GM23338 (cell line): ENCODE measurements around the gene ZNF418. TPM values are rescaled to one million over a fixed set of nuclear protein-coding genes. Genes with fewer than 3 reads are reported as not detected.

Experiments used
- ATAC-seq: fragments of 200-7000 bp; cut with Tn5 transposase; 3 replicates; pipeline ENCODE4 v1.9.1; 2020
- DNase-seq: peaks from one replicate; pipeline ENCODE4 v3.0.0-alpha.2; 2015; ENCODE audit warnings: low spot score
- H2AFZ ChIP-seq: fragments of 200-600 bp; sonication (generic); 2 replicates; pipeline ENCODE4 v1.8.0; 2016; ENCODE audit warnings: antibody characterized with exemption, mild to moderate bottlenecking, moderate library complexity
- H3F3A ChIP-seq: fragments of 200-600 bp; sonication (generic); replicated peaks from 2 replicates; pipeline ENCODE4 v1.8.0; 2017; ENCODE audit warnings: antibody characterized with exemption, mixed run types, low read depth
- H3K27ac ChIP-seq: fragments of 200-600 bp; sonication (generic); 2 replicates; pipeline ENCODE4 v1.6.1; 2016; ENCODE audit warnings: low read depth
- H3K27me3 ChIP-seq: fragments of 200-600 bp; sonication (generic); 2 replicates; pipeline ENCODE4 v1.8.0; 2016; ENCODE audit warnings: mild to moderate bottlenecking, mixed run types, moderate library complexity; ENCODE audit not compliant: insufficient read depth
- H3K36me3 ChIP-seq: fragments of 200-600 bp; sonication (generic); 2 replicates; pipeline ENCODE4 v1.8.0; 2016; ENCODE audit warnings: mild to moderate bottlenecking; ENCODE audit not compliant: insufficient read depth
- H3K4me1 ChIP-seq: fragments of 200-600 bp; sonication (generic); 2 replicates; pipeline ENCODE4 v1.8.0; 2016; ENCODE audit warnings: mild to moderate bottlenecking, moderate library complexity; ENCODE audit not compliant: insufficient read depth
- H3K4me2 ChIP-seq: fragments of 200-600 bp; sonication (generic); 2 replicates; pipeline ENCODE4 v1.7.1; 2017; ENCODE audit warnings: mixed run types
- H3K4me3 ChIP-seq: fragments of 200-600 bp; sonication (generic); 2 replicates; pipeline ENCODE4 v1.6.1; 2016; ENCODE audit warnings: mixed run types
- H3K79me2 ChIP-seq: fragments of 200-600 bp; sonication (generic); replicated peaks from 2 replicates; pipeline ENCODE4 v1.8.0; 2017; ENCODE audit warnings: mild to moderate bottlenecking; ENCODE audit not compliant: insufficient read depth
- H3K9me2 ChIP-seq: fragments of 200-600 bp; sonication (generic); 2 replicates; pipeline ENCODE4 v1.8.0; 2017; ENCODE audit not compliant: insufficient read depth
- H4K20me1 ChIP-seq: fragments of 200-600 bp; sonication (generic); replicated peaks from 2 replicates; pipeline ENCODE4 v1.8.0; 2017; ENCODE audit warnings: mild to moderate bottlenecking; ENCODE audit not compliant: insufficient read depth
- H3K27ac Mint-ChIP-seq: 2 replicates; pipeline ENCODE4 v1.8.0; 2020; ENCODE audit warnings: inconsistent platforms, mild to moderate bottlenecking, moderate library complexity, mixed read lengths
- H3K27me3 Mint-ChIP-seq: 3 replicates; pipeline ENCODE4 v1.8.0; 2022; ENCODE audit warnings: low read depth, mild to moderate bottlenecking, moderate library complexity, mixed read lengths, inconsistent platforms; ENCODE audit not compliant: insufficient read depth, poor library complexity
- H3K36me3 Mint-ChIP-seq: 3 replicates; pipeline ENCODE4 v1.8.0; 2021; ENCODE audit warnings: low read depth, mild to moderate bottlenecking, inconsistent platforms, moderate library complexity, mixed read lengths
- H3K4me1 Mint-ChIP-seq: 3 replicates; pipeline ENCODE4 v1.8.0; 2020; ENCODE audit warnings: mild to moderate bottlenecking, inconsistent platforms, mixed read lengths
- H3K4me3 Mint-ChIP-seq: 3 replicates; pipeline ENCODE4 v1.8.0; 2021; ENCODE audit warnings: moderate library complexity, mild to moderate bottlenecking, inconsistent platforms, mixed read lengths
- H3K9me3 Mint-ChIP-seq: 3 replicates; pipeline ENCODE4 v1.8.0; 2020; ENCODE audit warnings: moderate library complexity, mild to moderate bottlenecking, inconsistent platforms, mixed read lengths
- CREB1 ChIP-seq: fragments of 250-450 bp; sonication (Bioruptor Pico); IDR thresholded peaks from 2 replicates; pipeline ENCODE4 v1.5.0; 2020; ENCODE audit warnings: low read depth, mild to moderate bottlenecking, moderate library complexity
- ETS1 ChIP-seq: IDR thresholded peaks from 2 replicates; pipeline ENCODE4 v1.6.1; 2016; ENCODE audit warnings: antibody characterized with exemption
- EZH2 ChIP-seq: fragments of 200-600 bp; sonication (generic); IDR thresholded peaks from one replicate; pipeline ENCODE4 v1.8.0; 2017; ENCODE audit warnings: antibody characterized with exemption, mild to moderate bottlenecking, low read depth; ENCODE audit not compliant: unreplicated experiment
- JUNB ChIP-seq: IDR thresholded peaks from one replicate; pipeline ENCODE4 v1.6.1; 2016; ENCODE audit warnings: antibody characterized with exemption; ENCODE audit not compliant: unreplicated experiment
- NANOG ChIP-seq: IDR thresholded peaks from 2 replicates; pipeline ENCODE4 v1.6.1; 2016; ENCODE audit warnings: antibody characterized with exemption, borderline replicate concordance
- POLR2AphosphoS5 ChIP-seq: IDR thresholded peaks from 2 replicates; pipeline ENCODE4 v1.6.1; 2016; ENCODE audit warnings: antibody characterized with exemption, low read depth
- STAT1 ChIP-seq: IDR thresholded peaks from one replicate; pipeline ENCODE4 v1.6.1; 2016; ENCODE audit warnings: antibody characterized with exemption; ENCODE audit not compliant: unreplicated experiment
- ZNF114 ChIP-seq: fragments of 250-450 bp; sonication (Bioruptor Pico); IDR thresholded peaks from 2 replicates; pipeline ENCODE4 v1.5.0; 2020; ENCODE audit warnings: mild to moderate bottlenecking, moderate library complexity
- ZNF331 ChIP-seq: fragments of 250-450 bp; sonication (Bioruptor Pico); IDR thresholded peaks from 2 replicates; pipeline ENCODE4 v1.5.0; 2020; ENCODE audit warnings: low read depth, mild to moderate bottlenecking, moderate library complexity
- polyA plus RNA-seq: library from polyadenylated mRNA; unstranded; fragments of >200 nt; fragmentation: Nextera tagmentation; extraction: Ambion mirVana; gene quantifications from 2 replicates; pipeline ENCODE4 v1.2.1, GENCODE V29; 2016
- total RNA-seq: library from RNA; depleted of rRNA; stranded (reverse); fragments of >200 nt; shearing (Covaris generic); gene quantifications from 2 replicates; pipeline ENCODE4 v1.2.3, GENCODE V29; 2014
- TF ChIP-seq, protein P1 (sequence below), 2 experiments: fragments of 200-600 bp in 1 of 2; sonication (generic) in 1 of 2; conservative IDR thresholded peaks; 2 replicates each; pipeline versions ENCODE4 v1.5.1 to v1.6.1; 2016 to 2017; ENCODE audit warnings: antibody characterized with exemption in 2 of 2, low read depth in 2 of 2, mild to moderate bottlenecking in 2 of 2, moderate library complexity in 1 of 2

ZNF418 gene
- total and polyA plus RNA-seq, 2 experiments from 2014 or later: 11.1 to 13.4 TPM

DNA sequence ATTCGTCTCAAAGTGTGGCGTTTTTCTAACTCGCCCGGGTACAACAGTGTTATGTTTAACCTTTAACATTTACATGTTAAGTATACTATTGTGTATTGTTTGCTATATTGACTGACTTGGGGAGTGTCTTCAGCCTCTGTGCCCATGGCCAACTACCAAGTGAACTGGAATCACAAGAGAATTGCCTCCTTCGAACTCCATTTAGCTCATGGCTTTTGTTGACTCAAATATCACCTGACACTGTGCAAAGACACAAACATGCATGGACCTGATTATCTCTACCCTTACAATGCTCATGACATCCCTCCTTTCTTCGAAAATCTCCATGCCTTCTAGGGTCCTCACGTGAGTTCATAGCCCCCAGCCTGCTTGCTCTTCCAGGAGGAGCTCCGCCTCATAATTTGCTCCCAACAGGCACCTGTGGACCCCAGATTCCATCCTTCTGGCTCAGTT lies 47.1 kb downstream of the ZNF418 start:
- H3K4me3 ChIP-seq: peak overlapping the region; percentile 73
- H3K79me2 ChIP-seq: peaks cover 52% of the 10 kb centered on the region
- peak; percentile 45 for DNase-seq
- Mint-ChIP-seq H3K4me3 (peak overlapping the region; percentile 92), H3K4me1 (peaks cover 42% of the 10 kb centered on the region), H3K9me3 (peaks cover 3% of the 10 kb centered on the region; the same call in 2 of the 3 replicates), H3K36me3 (peaks cover 52% of the 10 kb centered on the region), H3K27ac (peak overlapping the region; percentile 84), H3K27me3 (peaks cover 6% of the 10 kb centered on the region)
- H3K4me2 ChIP-seq: peak overlapping the region; percentile 75
- H3K9me2 ChIP-seq: no peaks in the 10 kb centered on the region; the same call in 1 of the 2 replicates
- no peak overlapping the region for H2AFZ ChIP-seq
- peaks cover 35% of the 10 kb centered on the region for H4K20me1 ChIP-seq
- no peaks in the 10 kb centered on the region; the same call in 1 of the 2 replicates for H3F3A ChIP-seq
- TF ChIP-seq ZNF331 (CRISPR knock-in tag): no peak
- TF ChIP-seq CREB1 (CRISPR knock-in tag): no peak
- no peak for TF ChIP-seq ETS1
- peak; percentile 12; the same call in 2 of the 3 replicates for ATAC-seq
- H3K27ac ChIP-seq: peak overlapping the region; percentile 95
- H3K27me3 ChIP-seq: no peaks in the 10 kb centered on the region
- peaks cover 13% of the 10 kb centered on the region for H3K36me3 ChIP-seq
- peaks cover 34% of the 10 kb centered on the region for H3K4me1 ChIP-seq

- no peaks in the 10 kb centered on the region for H3K27me3 ChIP-seq
- Mint-ChIP-seq H3K36me3 (peaks cover 59% of the 10 kb centered on the region), H3K9me3 (peaks cover 3% of the 10 kb centered on the region; the same call in 2 of the 3 replicates), H3K27ac (peak overlapping the region; percentile 84), H3K27me3 (peaks cover 5% of the 10 kb centered on the region), H3K4me3 (peak overlapping the region; percentile 92), H3K4me1 (peaks cover 43% of the 10 kb centered on the region)
- peaks cover 40% of the 10 kb centered on the region for H4K20me1 ChIP-seq
- peaks cover 18% of the 10 kb centered on the region for H3K36me3 ChIP-seq
- TF ChIP-seq ZNF114 (CRISPR knock-in tag): no peak
- TF ChIP-seq JUNB: peak; percentile 15
- TF ChIP-seq POLR2AphosphoS5: peak; percentile 37; the same call in 1 of the 2 replicates
- TF ChIP-seq NANOG: peak; percentile 93
- peak; percentile 96 for DNase-seq
- H3K79me2 ChIP-seq: peaks cover 59% of the 10 kb centered on the region
- peak overlapping the region; percentile 73 for H3K4me3 ChIP-seq
- H3K9me2 ChIP-seq: no peaks in the 10 kb centered on the region; the same call in 1 of the 2 replicates
- no peaks in the 10 kb centered on the region; the same call in 1 of the 2 replicates for H3F3A ChIP-seq
- H3K4me2 ChIP-seq: peak overlapping the region; percentile 75
- peak; percentile 55 for ATAC-seq
- no peak overlapping the region for H2AFZ ChIP-seq
- peaks cover 40% of the 10 kb centered on the region for H3K4me1 ChIP-seq
- peak overlapping the region; percentile 97 for H3K27ac ChIP-seq
These were observed 47.8 kb downstream of the ZNF418 start for GRCh38 chr19:57887195-57887941.

DNA sequence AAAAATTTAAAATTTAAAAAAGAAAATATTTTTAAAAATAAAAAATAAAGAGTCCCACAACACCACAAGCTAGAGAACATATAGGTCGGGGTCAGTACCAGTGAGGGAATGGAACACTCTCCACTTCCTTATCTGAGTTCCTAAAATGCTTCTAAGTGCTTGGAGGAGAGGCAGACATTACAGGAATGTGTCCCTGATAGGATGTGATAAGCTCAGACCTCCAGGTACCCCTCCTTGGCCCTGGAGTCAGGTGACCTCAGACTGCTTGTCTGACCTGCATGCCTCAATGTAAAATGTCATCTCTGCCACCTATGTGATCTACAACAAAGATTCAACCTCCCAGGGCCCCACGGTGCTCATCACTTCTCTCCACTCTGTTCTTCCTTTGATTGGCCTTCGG lies 49.2 kb downstream of the ZNF418 start:
- H3K9me3 Mint-ChIP-seq: peaks cover 3% of the 10 kb centered on the region; the same call in 2 of the 3 replicates
- H3F3A ChIP-seq: no peaks in the 10 kb centered on the region; the same call in 1 of the 2 replicates
- peaks cover 40% of the 10 kb centered on the region for H4K20me1 ChIP-seq
- H3K9me2 ChIP-seq: no peaks in the 10 kb centered on the region; the same call in 1 of the 2 replicates
- H3K27me3 Mint-ChIP-seq: peaks cover 5% of the 10 kb centered on the region
- DNase-seq (peak; percentile 42), ATAC-seq (no peak)
- no peaks in the 10 kb centered on the region for H3K27me3 ChIP-seq
- H3K27ac ChIP-seq: peak overlapping the region; percentile 97
- TF ChIP-seq CREB1 (CRISPR knock-in tag) (no peak), NANOG (no peak), STAT1 (no peak), EZH2 (no peak), JUNB (no peak)
- TF ChIP-seq, protein P1, sequence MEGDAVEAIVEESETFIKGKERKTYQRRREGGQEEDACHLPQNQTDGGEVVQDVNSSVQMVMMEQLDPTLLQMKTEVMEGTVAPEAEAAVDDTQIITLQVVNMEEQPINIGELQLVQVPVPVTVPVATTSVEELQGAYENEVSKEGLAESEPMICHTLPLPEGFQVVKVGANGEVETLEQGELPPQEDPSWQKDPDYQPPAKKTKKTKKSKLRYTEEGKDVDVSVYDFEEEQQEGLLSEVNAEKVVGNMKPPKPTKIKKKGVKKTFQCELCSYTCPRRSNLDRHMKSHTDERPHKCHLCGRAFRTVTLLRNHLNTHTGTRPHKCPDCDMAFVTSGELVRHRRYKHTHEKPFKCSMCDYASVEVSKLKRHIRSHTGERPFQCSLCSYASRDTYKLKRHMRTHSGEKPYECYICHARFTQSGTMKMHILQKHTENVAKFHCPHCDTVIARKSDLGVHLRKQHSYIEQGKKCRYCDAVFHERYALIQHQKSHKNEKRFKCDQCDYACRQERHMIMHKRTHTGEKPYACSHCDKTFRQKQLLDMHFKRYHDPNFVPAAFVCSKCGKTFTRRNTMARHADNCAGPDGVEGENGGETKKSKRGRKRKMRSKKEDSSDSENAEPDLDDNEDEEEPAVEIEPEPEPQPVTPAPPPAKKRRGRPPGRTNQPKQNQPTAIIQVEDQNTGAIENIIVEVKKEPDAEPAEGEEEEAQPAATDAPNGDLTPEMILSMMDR (conservative IDR thresholded peaks at IDR 0.05; ENCODE audit: low read depth in 2 of 2): no peak
- H3K79me2 ChIP-seq: peaks cover 60% of the 10 kb centered on the region
- H3K27ac Mint-ChIP-seq: peak overlapping the region; percentile 60
- peak overlapping the region; percentile 73 for H3K4me3 ChIP-seq
- H2AFZ ChIP-seq: no peak overlapping the region
- peak overlapping the region; percentile 75 for H3K4me2 ChIP-seq
- H3K36me3 Mint-ChIP-seq: peaks cover 59% of the 10 kb centered on the region
- peak overlapping the region; percentile 92 for H3K4me3 Mint-ChIP-seq
- H3K4me1 Mint-ChIP-seq: peaks cover 38% of the 10 kb centered on the region
- peaks cover 40% of the 10 kb centered on the region for H3K4me1 ChIP-seq
- peaks cover 18% of the 10 kb centered on the region for H3K36me3 ChIP-seq
